GOT3 (cell line): ENCODE measurements around the gene CHI3L1.

Source experiments
- DNase-seq: peaks from one replicate; lab custom pipeline; 2025; ENCODE audit warnings: mixed read lengths; lab: John Stamatoyannopoulos, UW

The CHI3L1 gene

GRCh38 chr1:203151362-203152157 lies 34.9 kb downstream of the CHI3L1 start:
- no peak for DNase-seq

DNA sequence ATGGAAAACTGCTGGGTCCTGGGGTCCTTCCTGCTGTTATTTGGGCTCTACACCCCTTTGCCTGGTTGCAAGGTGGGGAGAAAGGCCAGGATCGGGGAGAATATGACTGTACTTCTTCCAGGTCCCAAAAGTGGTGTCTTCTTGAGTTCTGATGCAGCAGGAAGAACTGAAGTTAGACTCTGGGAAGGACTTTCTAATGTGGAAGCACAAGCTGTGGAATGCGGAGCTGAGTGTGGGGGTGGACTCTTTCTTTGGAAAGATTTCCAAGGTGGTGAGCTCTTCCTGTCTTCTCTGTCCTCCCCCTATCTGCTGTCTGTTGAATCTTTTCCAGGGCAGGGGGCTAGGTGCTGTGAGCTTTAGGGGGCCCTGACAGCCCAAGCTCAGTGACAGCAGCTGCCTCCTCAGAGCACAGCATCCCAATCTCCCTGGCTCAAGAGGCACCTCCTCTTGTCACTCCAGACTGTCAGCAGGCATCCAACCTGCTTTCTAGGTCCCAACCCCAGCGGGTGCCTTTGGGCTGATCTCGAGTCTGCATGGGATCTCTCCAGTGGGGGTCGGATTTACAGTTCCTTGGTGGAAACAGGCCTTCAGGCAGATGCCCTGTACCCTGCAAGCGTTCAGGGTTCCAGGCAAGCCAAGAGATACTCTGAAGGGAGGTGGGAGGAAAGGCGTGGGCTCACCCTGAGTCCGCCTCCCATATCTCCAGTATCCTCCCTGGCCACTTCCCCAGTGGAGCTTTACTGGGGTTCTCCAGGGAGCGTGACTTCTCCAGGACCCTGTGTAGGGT lies 35.8 kb downstream of the CHI3L1 start:
- DNase-seq = no peak

- DNase-seq = no peak
These were observed 37.2 kb downstream of the CHI3L1 start for GRCh38 chr1:203149188-203149840.

DNA sequence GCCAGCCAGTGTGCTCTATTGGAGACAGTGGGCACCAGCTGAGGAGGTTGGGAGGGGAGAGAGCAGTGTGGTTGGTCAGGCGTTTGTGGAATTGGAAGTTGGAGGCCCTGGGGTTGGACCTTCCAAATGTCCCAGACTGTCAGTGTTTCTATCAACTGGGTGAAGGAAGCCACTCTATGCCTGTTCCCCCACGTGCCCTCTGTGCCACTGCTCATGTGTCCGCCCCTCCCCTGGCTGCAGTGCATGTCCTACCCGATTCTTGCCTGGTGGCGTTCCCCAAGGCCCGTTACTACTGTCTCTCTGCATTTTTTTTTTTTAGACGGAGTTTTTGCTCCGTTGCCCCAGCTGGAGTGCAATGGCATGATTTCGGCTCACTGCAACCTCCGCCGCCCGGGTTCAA lies 37.9 kb downstream of the CHI3L1 start:
- DNase-seq = no peak

DNA sequence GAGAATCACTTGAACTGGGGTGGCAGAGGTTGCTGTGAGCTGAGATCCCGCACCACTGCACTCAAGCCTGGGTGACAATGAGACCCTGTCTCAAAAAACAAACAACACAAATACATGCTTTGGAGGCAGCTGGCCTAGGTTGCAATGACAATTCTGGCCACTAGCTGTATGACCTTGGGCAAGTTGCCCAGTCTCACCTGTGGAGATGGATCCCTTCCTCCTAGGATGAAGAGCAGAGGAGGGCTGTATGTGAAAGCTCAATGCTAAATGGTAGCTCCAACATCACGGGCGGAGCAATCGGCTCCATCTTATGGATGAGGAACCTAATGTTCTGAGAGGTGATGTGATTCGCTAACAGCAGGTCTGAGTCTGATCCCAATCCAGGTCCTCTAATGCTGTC lies 38.4 kb downstream of the CHI3L1 start:
- DNase-seq = no peak

DNA sequence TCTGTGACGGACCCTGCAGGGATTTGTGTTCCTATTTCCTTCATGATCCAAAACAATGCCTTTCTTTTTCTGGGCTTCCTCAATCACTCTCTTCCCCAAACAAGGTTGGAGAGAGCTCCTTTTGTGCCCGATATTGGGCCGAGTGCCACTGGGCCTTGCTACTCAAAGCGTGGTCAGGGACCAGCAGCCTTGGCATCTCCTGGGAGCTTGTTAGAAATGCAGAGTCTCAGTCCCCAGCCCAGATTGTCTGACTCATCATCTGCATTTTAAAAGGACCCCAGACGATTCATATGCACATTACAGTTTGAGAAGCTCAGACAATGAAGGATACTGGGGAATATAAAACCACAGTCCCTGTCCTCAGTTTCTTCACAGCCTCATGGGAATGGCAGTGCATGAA lies 39.1 kb downstream of the CHI3L1 start:
- DNase-seq = no peak

DNA sequence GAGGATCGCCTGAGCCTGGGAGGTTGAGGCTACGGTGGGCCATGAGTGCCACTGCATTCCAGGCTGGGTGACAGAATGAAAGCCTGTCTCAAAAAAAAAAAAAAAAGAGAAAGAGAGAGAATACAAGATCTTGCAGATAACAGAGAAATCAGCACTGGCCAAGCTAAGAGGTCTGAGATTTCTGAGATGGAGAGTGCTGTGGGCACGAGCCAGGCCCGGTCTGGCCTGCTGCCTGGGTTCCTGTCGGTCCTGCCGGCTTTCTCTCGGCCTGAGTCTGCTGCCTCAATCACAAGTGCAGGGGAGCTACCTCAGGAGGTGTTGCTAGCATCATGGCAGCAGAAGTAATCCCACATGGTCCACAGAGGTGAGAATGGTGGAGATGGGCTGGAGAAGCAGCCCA lies 40.0 kb downstream of the CHI3L1 start:
- no peak for DNase-seq

DNA sequence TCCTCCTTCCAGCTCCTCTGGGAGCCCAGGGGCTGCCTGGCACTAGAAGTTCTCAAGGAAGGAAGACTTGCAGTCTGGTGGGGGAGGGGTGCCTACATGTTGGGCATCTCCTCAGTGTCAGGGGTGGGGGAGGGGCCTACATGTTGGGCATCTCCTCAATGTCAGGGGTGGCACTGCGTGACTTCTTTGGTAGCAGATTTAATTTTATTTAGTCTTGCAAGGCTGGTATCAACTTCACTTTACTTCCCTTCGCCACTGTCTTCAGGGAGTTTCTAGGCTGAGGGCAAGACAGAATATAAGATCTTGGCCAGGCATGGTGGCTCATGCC lies 40.5 kb downstream of the CHI3L1 start:
- no peak for DNase-seq

- no peak for DNase-seq
These were observed 41.0 kb downstream of the CHI3L1 start for GRCh38 chr1:203145321-203146041.

DNA sequence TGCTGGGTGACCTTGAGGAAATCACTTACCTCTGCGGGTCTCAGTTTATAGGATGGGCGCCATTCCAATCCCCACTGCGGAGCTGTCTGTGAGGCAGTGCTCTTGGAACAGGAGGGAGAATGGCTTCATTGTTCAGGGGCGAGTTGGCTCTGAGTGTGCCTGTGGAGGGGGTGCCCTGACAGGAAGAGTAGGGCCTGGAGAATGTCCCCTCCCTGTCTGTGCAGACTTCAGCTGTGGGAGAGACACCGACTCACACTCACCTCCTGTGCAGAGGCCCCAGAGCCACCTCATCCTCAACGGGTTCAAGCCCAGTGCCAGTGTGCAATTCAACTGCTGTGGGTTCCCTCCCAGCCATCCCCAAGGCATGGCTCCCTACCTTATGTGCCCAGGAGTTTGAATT lies 41.8 kb downstream of the CHI3L1 start:
- DNase-seq = no peak

GRCh38 chr1:203143641-203144040 lies 42.9 kb downstream of the CHI3L1 start:
- no peak for DNase-seq

- DNase-seq = no peak
These were observed 43.7 kb downstream of the CHI3L1 start for GRCh38 chr1:203142684-203143408.

GRCh38 chr1:203142124-203142523 lies 44.4 kb downstream of the CHI3L1 start:
- no peak for DNase-seq

DNA sequence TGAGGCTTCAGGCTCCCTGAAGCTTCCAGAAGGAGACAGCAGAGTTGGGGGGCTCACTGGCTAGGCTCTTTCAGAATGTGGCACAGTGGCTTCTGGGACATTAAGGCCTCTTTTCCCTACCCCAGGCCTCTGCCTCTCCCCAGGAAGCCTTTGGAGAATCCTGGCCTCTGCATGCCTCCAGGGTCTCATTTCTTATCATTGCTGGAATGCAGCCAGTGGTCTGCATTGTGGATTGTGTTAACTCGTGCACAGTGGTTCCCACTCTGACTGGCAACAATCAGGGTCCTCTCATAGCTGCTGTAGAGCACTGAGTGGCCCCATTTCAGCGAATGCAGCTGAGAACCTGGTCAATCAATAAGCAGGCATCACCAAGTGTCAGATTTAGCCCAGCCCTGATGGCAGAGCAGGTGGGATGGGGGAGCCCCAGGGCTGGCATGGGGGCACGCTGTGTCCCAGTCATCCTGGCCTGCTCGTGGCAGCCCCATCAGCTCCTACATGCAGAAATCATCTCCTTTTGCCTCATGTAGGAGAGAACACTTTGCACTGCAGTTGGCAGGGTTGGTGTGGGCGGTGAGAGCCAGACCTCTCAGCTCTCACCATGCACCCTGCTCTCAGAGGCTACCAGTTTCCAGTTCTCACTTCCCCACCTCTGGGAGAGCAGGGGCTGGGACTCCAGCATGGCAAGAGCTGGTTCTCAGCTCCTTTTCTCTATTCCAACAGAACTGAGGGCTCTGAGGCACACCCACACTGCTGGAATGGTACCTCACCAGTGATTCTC lies 45.6 kb downstream of the CHI3L1 start:
- DNase-seq = no peak

- DNase-seq = no peak
These were observed 46.5 kb downstream of the CHI3L1 start for GRCh38 chr1:203139976-203140475.

- no peak for DNase-seq
These were observed 48.4 kb downstream of the CHI3L1 start for GRCh38 chr1:203138066-203138465.

DNA sequence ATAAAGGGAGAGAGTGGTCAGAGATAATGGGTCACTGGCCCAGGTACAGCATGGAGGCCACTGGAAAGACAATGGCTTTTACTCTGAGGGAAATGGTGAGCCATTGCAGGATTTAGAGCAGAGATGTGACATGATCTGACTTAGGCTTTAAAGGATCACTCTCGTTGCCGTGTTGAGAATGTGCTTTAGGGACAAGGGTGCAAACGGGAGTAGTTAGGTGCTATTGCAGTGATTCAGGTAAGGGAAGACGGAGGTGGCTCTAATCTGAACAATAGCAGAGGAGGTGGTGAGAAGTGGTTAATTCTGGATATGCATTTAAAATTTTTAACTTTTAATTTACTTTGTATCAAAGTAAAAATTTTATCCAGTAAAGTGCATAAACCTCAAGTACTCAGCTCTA lies 49.2 kb downstream of the CHI3L1 start:
- no peak for DNase-seq

DNA sequence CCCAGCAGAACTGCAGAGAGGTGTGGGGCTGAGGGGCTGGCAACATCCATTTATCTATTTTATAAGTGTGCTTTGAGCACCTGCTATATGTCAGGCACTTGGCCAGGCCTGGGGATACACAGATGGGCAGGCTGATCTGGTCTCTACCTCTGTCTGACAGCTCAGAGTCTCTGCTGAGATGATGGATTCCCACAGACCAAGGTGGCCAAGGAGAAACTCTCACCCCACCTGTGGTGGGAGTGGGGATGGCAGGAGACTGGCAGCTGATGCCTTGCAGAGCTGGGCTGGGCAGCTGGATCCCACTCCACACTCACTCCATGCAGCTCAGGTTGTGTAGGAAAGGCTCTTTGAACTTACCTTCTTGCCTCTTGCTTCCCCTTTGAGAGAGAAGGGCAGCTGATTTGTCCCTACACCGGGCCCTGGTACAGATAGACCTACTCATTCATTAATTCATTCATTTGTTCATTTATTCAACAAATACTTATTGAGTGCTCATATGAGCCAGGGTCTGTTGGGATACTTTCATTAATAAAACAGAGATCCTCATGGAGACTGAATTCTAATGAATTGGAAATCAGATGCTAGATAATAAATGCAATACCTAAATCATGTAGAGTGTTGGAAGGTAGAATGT lies 50.0 kb downstream of the CHI3L1 start:
- no peak for DNase-seq

GRCh38 chr1:203135636-203136305 lies 50.7 kb downstream of the CHI3L1 start:
- no peak for DNase-seq
